Lower lobe of right lung (tissue), 2 donors: Measurements from ENCODE around the gene C15orf39. TPM values are rescaled to one million over a fixed set of nuclear protein-coding genes. Genes with fewer than 3 reads are reported as not detected.

Experiments
- ATAC-seq, 2 donors: fragments of 200-7000 bp; cut with Tn5 transposase; one replicate each; pipeline ENCODE4 v1.9.1; 2020 to 2022; ENCODE audit warnings: mild to moderate bottlenecking in 2 of 2, moderate library complexity in 2 of 2
- DNase-seq: peaks from one replicate; pipeline ENCODE4 v3.0.0-alpha.2; 2020
- H3K27ac ChIP-seq: fragments of 200-600 bp; one replicate; pipeline ENCODE4 v1.8.0; 2022
- H3K27me3 ChIP-seq: fragments of 200-600 bp; one replicate; pipeline ENCODE4 v1.8.0; 2022; ENCODE audit warnings: low read depth
- H3K36me3 ChIP-seq: fragments of 200-600 bp; one replicate; pipeline ENCODE4 v1.8.0; 2022; ENCODE audit warnings: mild to moderate bottlenecking
- H3K4me1 ChIP-seq: fragments of 200-600 bp; one replicate; pipeline ENCODE4 v1.8.0; 2022
- H3K4me3 ChIP-seq: fragments of 200-600 bp; one replicate; pipeline ENCODE4 v1.8.0; 2022; ENCODE audit warnings: mild to moderate bottlenecking
- H3K9me3 ChIP-seq: fragments of 200-600 bp; one replicate; pipeline ENCODE4 v1.8.0; 2022
- CTCF ChIP-seq: fragments of 200-600 bp; IDR thresholded peaks from one replicate; pipeline ENCODE4 v1.8.0; 2022; ENCODE audit warnings: antibody characterized with exemption, mild to moderate bottlenecking
- intact Hi-C: fragments of 100-400 bp; cut with DNase I; formaldehyde crosslinking; loops from one replicate; pipeline ENCODE4 v1.11.0; 2022
- total RNA-seq: library from RNA; stranded (reverse); fragmentation: NEBNext Ultra II Directional; extraction: Animal tissue kit (Norgen Biotek cat#: 25700); gene quantifications from one replicate; pipeline ENCODE4 v1.2.1, GENCODE V29; 2021
- donor health status: DM: no; HTN: yes; CAD: no; lungs with severe emphysema.

C15orf39 gene
- total RNA-seq, 1 donor from 2014 or later: 36.3 TPM

- peak; percentile 94 for DNase-seq
- no peaks in the 10 kb centered on the region for H3K9me3 ChIP-seq
- H3K4me3 ChIP-seq: peak overlapping the region; percentile 98
- TF ChIP-seq CTCF: peak; percentile 98
- H3K27ac ChIP-seq: peak overlapping the region; percentile 99
- H3K27me3 ChIP-seq: no peaks in the 10 kb centered on the region
- ATAC-seq: peak; percentile 72 to 78
- peaks cover 37% of the 10 kb centered on the region for H3K36me3 ChIP-seq
- H3K4me1 ChIP-seq: peaks cover 54% of the 10 kb centered on the region
- intact Hi-C loops: loop anchor here (5.0 kb wide), 1 partner anchor 177 kb away; no protein-coding TSS in a partner anchor
Observed at GRCh38 chr15:75204340-75205063, 2.8 kb downstream of the C15orf39 start.

- ATAC-seq (no peak), DNase-seq (no peak)
- H3K27ac ChIP-seq: no peak overlapping the region
- no peak overlapping the region for H3K4me3 ChIP-seq
- H3K36me3 ChIP-seq: peaks cover 42% of the 10 kb centered on the region
- peaks cover 55% of the 10 kb centered on the region for H3K4me1 ChIP-seq
- H3K27me3 ChIP-seq: no peaks in the 10 kb centered on the region
- no peak for TF ChIP-seq CTCF
- intact Hi-C loops: loop anchor here (5.0 kb wide), 1 partner anchor 178 kb away; no protein-coding TSS in a partner anchor
- no peaks in the 10 kb centered on the region for H3K9me3 ChIP-seq
Observed at GRCh38 chr15:75205064-75205395, 3.3 kb downstream of the C15orf39 start.

GRCh38 chr15:75206006-75206405 is 4.3 kb downstream of the C15orf39 start:
- H3K36me3 ChIP-seq: peaks cover 52% of the 10 kb centered on the region
- ATAC-seq: no peak

GRCh38 chr15:75206803-75207617 is 5.3 kb downstream of the C15orf39 start:
- peaks cover 57% of the 10 kb centered on the region for H3K4me1 ChIP-seq
- H3K36me3 ChIP-seq: peaks cover 62% of the 10 kb centered on the region
- no peak for DNase-seq
- no peaks in the 10 kb centered on the region for H3K27me3 ChIP-seq
- ATAC-seq: no peak
- intact Hi-C loops: loop anchor here (5.0 kb wide), 1 partner anchor 180 kb away; no protein-coding TSS in a partner anchor
- H3K9me3 ChIP-seq: no peaks in the 10 kb centered on the region
- H3K4me3 ChIP-seq: no peak overlapping the region
- H3K27ac ChIP-seq: no peak overlapping the region
- TF ChIP-seq CTCF: no peak

More at GRCh38 chr15:75206006-75206405, 4.3 kb downstream of the C15orf39 start:
- Histone ChIP-seq H3K4me1 (peaks cover 55% of the 10 kb centered on the region), H3K27me3 (no peaks in the 10 kb centered on the region), H3K27ac (no peak overlapping the region), H3K9me3 (no peaks in the 10 kb centered on the region), H3K4me3 (no peak overlapping the region)
- TF ChIP-seq CTCF: no peak
- DNase-seq: no peak
- intact Hi-C loops: loop anchor here (5.0 kb wide), 1 partner anchor 179 kb away; no protein-coding TSS in a partner anchor

GRCh38 chr15:75207618-75208500 is 6.2 kb downstream of the C15orf39 start:
- Histone ChIP-seq H3K27me3 (no peaks in the 10 kb centered on the region), H3K4me3 (no peak overlapping the region), H3K36me3 (peaks cover 70% of the 10 kb centered on the region), H3K27ac (no peak overlapping the region), H3K4me1 (peaks cover 55% of the 10 kb centered on the region), H3K9me3 (no peaks in the 10 kb centered on the region)
- no peak for TF ChIP-seq CTCF
- DNase-seq (no peak), ATAC-seq (no peak)
- intact Hi-C loops: loop anchor here (5.0 kb wide), 1 partner anchor 181 kb away; no protein-coding TSS in a partner anchor
